ENCODE results near the gene TOM1L1. TPM values are rescaled to one million over a fixed set of nuclear protein-coding genes. Genes with fewer than 3 reads are reported as not detected.
A peak's percentile ranks its signal among the peaks of the same experiment; 100 is the strongest.

Gene TOM1L1
- total RNA-seq, 1 donor from 2014 or later: 34.1 TPM

GRCh38 chr17:54935471-54935870, 34.8 kb downstream of the TOM1L1 start:
- intact Hi-C loops (cut with DNase I): no loop called here
- H3K27me3 ChIP-seq (ENCODE audit: low read depth): no peaks in the 10 kb centered on the region

GRCh38 chr17:54937018-54937417, 36.4 kb downstream of the TOM1L1 start:
- no peak for TF ChIP-seq CTCF (IDR thresholded peaks at IDR 0.05)
- H3K27me3 ChIP-seq (ENCODE audit: low read depth): no peaks in the 10 kb centered on the region
- no peak overlapping the region for H3K4me3 ChIP-seq
- intact Hi-C loops (cut with DNase I): no loop called here
- H3K36me3 ChIP-seq: peaks cover 24% of the 10 kb centered on the region
- peak; percentile 55 to 62 for ATAC-seq
- no peaks in the 10 kb centered on the region for H3K4me1 ChIP-seq
- DNase-seq: no peak
- H3K27ac ChIP-seq: no peak overlapping the region
- no peaks in the 10 kb centered on the region for H3K9me3 ChIP-seq

More at GRCh38 chr17:54935471-54935870, 34.8 kb downstream of the TOM1L1 start:
- ATAC-seq (no peak), DNase-seq (no peak)
- peaks cover 36% of the 10 kb centered on the region for H3K36me3 ChIP-seq
- no peak overlapping the region for H3K27ac ChIP-seq
- no peak for TF ChIP-seq CTCF (IDR thresholded peaks at IDR 0.05)
- no peaks in the 10 kb centered on the region for H3K4me1 ChIP-seq
- H3K4me3 ChIP-seq: no peak overlapping the region
- H3K9me3 ChIP-seq: no peaks in the 10 kb centered on the region

GRCh38 chr17:54937426-54937825, 36.8 kb downstream of the TOM1L1 start:
- no peak for TF ChIP-seq CTCF (IDR thresholded peaks at IDR 0.05)
- no peaks in the 10 kb centered on the region for H3K27me3 ChIP-seq (ENCODE audit: low read depth)
- peak in 1 of 2 donors; percentile 21 for ATAC-seq
- H3K4me1 ChIP-seq: no peaks in the 10 kb centered on the region
- no peak for DNase-seq
- no peak overlapping the region for H3K27ac ChIP-seq
- intact Hi-C loops (cut with DNase I): no loop called here
- H3K4me3 ChIP-seq: no peak overlapping the region
- no peaks in the 10 kb centered on the region for H3K9me3 ChIP-seq
- peaks cover 23% of the 10 kb centered on the region for H3K36me3 ChIP-seq

- no peak overlapping the region for H3K4me3 ChIP-seq
- H3K27ac ChIP-seq: no peak overlapping the region
- H3K27me3 ChIP-seq (ENCODE audit: low read depth): no peaks in the 10 kb centered on the region
- H3K36me3 ChIP-seq: peaks cover 6% of the 10 kb centered on the region
- H3K9me3 ChIP-seq: no peaks in the 10 kb centered on the region
- intact Hi-C loops (cut with DNase I): no loop called here
- TF ChIP-seq CTCF (IDR thresholded peaks at IDR 0.05): no peak
- no peaks in the 10 kb centered on the region for H3K4me1 ChIP-seq
- DNase-seq (no peak), ATAC-seq (no peak)
Measured at GRCh38 chr17:54941285-54941684, 40.6 kb downstream of the TOM1L1 start.

- Histone ChIP-seq H3K4me3 (no peak overlapping the region), H3K27ac (no peak overlapping the region), H3K27me3 (ENCODE audit: low read depth) (no peaks in the 10 kb centered on the region), H3K36me3 (peaks cover 11% of the 10 kb centered on the region), H3K9me3 (no peaks in the 10 kb centered on the region), H3K4me1 (no peaks in the 10 kb centered on the region)
- no peak for ATAC-seq
- no peak for DNase-seq
- no peak for TF ChIP-seq CTCF (IDR thresholded peaks at IDR 0.05)
- intact Hi-C loops (cut with DNase I): no loop called here
Measured at GRCh38 chr17:54944796-54945195, 44.1 kb downstream of the TOM1L1 start.

- Histone ChIP-seq H3K4me3 (no peak overlapping the region), H3K27me3 (ENCODE audit: low read depth) (no peaks in the 10 kb centered on the region), H3K27ac (no peak overlapping the region), H3K9me3 (no peaks in the 10 kb centered on the region), H3K4me1 (no peaks in the 10 kb centered on the region), H3K36me3 (peaks cover 10% of the 10 kb centered on the region)
- DNase-seq (no peak), ATAC-seq (no peak)
- intact Hi-C loops (cut with DNase I): no loop called here
- no peak for TF ChIP-seq CTCF (IDR thresholded peaks at IDR 0.05)
Measured at GRCh38 chr17:54945231-54945630, 44.6 kb downstream of the TOM1L1 start.
